ENCODE results near the gene TDRD10.
A peak's percentile ranks its signal among the peaks of the same experiment; 100 is the strongest.

Gene TDRD10

DNA sequence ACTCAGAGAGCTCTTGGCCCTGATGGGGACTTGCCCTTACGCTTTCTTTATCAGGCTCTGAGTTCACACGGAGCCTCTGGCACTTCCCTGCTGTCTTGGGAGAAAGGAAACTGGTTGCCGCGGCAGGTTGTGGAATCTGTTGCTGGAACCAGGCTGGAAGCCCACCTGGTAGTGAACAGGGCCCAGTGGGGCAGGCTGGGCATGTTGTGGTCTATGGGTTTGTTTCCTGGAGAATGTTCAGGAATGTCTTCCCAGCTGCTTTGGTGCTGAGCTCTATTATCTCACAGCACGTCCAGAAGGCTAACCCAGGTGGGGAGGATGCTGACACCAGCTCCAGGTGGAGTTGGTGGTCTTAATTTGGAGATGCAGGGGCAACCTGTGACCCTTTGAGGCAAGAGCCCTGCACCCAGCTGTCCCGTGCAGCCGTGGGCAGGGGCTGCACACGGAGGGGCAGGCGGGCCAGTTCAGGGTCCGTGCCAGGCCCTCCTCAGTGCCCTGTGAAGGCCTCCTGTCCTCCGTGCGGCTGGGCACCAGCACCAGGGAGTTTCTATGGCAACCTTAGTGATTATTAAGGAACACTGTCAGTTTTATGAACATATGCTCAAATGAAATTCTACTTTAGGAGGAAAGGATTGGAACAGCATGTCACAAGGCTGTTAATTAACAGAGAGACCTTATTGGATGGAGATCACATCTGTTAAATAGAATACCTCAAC lies 33.3 kb upstream of the TDRD10 start:
- no peak overlapping the region for H3K4me3 ChIP-seq (ENCODE audit: control insufficient read depth, low read depth, low read length)
- TF ChIP-seq, protein P1, sequence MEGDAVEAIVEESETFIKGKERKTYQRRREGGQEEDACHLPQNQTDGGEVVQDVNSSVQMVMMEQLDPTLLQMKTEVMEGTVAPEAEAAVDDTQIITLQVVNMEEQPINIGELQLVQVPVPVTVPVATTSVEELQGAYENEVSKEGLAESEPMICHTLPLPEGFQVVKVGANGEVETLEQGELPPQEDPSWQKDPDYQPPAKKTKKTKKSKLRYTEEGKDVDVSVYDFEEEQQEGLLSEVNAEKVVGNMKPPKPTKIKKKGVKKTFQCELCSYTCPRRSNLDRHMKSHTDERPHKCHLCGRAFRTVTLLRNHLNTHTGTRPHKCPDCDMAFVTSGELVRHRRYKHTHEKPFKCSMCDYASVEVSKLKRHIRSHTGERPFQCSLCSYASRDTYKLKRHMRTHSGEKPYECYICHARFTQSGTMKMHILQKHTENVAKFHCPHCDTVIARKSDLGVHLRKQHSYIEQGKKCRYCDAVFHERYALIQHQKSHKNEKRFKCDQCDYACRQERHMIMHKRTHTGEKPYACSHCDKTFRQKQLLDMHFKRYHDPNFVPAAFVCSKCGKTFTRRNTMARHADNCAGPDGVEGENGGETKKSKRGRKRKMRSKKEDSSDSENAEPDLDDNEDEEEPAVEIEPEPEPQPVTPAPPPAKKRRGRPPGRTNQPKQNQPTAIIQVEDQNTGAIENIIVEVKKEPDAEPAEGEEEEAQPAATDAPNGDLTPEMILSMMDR (IDR thresholded peaks at IDR 0.05; ENCODE audit: control insufficient read depth, insufficient read depth, low read depth, low read length, missing control alignments), result no peak
- no peak for DNase-seq (ENCODE audit: low read depth)

DNA sequence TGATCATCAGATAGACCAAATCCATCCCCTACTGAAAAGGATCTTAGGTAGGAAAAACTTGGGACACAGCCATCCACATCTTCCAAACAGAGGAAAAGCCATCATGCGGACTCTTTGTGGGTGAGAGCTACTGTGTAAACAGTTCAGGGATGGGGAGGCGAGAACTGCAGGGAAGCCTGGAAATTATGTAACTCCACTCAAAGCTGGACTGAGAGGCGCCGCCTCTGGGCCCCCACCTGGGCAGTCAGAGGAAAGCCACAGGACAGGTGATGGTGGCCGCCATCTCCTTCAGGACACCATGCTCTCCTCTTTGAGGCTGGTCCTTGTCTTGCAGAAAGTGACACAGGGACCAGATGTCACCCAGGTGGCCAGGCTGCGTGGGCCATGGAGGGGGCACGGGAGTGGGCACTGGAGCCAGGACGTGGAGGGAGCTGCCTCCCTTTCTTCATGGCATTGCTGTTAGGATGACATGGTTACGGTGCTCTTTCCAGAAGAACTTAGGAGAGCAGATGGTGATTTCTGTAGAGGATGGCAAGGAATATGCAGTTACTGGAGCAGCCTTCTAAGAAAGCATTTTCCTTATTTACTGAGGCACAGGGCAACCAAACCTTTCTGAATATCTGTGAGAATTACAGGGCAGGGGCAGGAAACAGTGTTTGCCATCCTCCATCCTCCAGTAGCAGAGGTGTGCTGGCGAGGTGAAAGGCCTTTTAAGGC lies 32.0 kb upstream of the TDRD10 start:
- DNase-seq (ENCODE audit: low read depth), result no peak
- no peak overlapping the region for H3K4me3 ChIP-seq (ENCODE audit: control insufficient read depth, low read depth, low read length)
- TF ChIP-seq, protein P1 (IDR thresholded peaks at IDR 0.05; ENCODE audit: control insufficient read depth, insufficient read depth, low read depth, low read length, missing control alignments), result no peak

DNA sequence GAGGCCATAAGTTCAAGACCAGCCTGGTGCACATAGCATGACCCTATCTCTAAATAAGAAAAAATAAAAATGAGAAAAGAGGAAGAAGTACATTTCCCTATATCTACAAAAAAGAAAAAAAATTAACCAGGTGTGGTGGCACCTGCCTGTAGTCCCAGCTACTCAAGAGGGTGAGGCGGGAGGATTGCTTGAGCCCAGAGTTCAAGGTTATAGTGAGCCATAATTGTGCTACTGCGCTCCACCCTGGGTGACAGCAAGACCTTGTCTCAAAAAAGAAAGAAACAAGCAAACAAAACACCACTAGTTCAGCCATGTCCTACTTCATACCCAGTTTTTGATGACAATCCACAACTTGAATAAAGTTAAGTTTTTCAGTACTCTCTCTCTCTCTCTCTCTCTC lies 30.7 kb upstream of the TDRD10 start:
- DNase-seq (ENCODE audit: low read depth), result no peak
- TF ChIP-seq, protein P1 (IDR thresholded peaks at IDR 0.05; ENCODE audit: control insufficient read depth, insufficient read depth, low read depth, low read length, missing control alignments), result no peak
- no peak overlapping the region for H3K4me3 ChIP-seq (ENCODE audit: control insufficient read depth, low read depth, low read length)

DNA sequence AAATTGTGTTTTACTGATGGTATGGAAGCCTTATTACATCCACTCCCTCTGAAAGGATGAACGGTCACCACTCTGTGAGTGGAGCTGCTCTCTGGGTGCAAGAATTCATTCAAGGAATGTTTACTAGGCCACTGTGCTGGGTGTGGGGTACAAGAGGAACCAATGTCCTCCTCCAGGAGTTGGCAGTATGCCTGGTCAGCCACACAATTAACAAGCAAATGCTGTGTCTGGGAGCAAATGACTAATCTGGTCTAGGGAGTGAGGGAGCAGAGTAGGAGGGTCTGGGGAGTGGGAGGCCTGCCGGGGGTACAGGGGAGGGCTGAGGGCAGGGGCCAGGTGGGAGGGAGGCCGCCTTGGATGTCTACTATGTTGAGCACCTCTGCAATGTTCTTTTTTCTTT lies 27.2 kb upstream of the TDRD10 start:
- TF ChIP-seq, protein P1 (IDR thresholded peaks at IDR 0.05; ENCODE audit: control insufficient read depth, insufficient read depth, low read depth, low read length, missing control alignments), result no peak
- H3K4me3 ChIP-seq (ENCODE audit: control insufficient read depth, low read depth, low read length), result no peak overlapping the region
- peak; percentile 82 for DNase-seq (ENCODE audit: low read depth)

DNA sequence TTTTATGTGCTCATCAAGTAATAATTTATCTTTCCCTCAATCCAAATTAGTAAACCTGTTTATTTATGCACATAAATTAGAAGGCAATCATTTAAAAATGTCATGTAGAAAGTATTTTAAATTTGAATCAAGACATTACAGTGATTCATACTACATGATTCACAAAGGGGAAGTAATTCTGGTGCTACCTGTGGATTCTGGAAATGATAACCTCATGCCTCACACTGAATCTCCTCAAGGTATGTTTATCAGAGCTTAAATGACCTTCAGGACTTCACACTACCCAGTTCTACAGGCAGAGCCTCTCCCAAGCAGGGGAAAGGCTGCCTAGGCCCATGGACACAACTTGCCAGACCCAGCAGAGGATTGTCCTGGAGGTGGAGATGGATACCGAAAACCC lies 25.2 kb upstream of the TDRD10 start:
- TF ChIP-seq, protein P1 (IDR thresholded peaks at IDR 0.05; ENCODE audit: control insufficient read depth, insufficient read depth, low read depth, low read length, missing control alignments), result no peak
- no peak overlapping the region for H3K4me3 ChIP-seq (ENCODE audit: control insufficient read depth, low read depth, low read length)
- DNase-seq (ENCODE audit: low read depth), result no peak

DNA sequence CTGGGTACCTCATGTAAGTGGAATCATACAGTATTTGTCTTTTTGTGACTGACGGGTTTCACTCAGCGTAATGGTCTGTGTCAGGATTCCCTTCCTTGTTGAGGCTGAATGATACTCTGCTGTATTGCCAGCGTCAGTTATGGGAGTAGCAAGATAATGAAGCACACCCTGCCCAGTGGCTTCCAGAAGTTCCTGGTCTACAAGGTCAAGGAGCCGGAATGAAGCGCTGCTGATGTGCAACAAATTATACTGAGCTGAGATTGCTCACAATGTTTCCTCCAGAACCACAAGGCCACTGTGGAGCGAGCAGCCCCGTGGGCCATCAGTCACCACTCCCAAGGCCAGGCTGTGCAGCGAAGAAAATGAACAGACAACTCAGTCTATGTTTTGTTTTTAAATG lies 24.0 kb upstream of the TDRD10 start:
- no peak overlapping the region for H3K4me3 ChIP-seq (ENCODE audit: control insufficient read depth, low read depth, low read length)
- TF ChIP-seq, protein P1 (IDR thresholded peaks at IDR 0.05; ENCODE audit: control insufficient read depth, insufficient read depth, low read depth, low read length, missing control alignments), result no peak
- no peak for DNase-seq (ENCODE audit: low read depth)

All from AG09309 (cell line).